Measurements from ENCODE around the gene HBB. TPM values are rescaled to one million over a fixed set of nuclear protein-coding genes. Genes with fewer than 3 reads are reported as not detected.
"Not testable (repeated sequence)": the region's sequence is repeated elsewhere in the genome, so short reads cannot be mapped to it uniquely, and the experiment has no call there.

The HBB gene
- total and polyA plus RNA-seq, 2 of the 4 experiments (the other 2 are of a cell fraction): 0.24 TPM; not detected in 1

- no CpG with 5 or more reads among the region's 5 CpGs for WGBS, 2 experiments (ENCODE audit: extremely low coverage in 2 of 2, insufficient read length in 1 of 2)
- POLR2A ChIA-PET (ENCODE audit: unreplicated experiment); H2AK5ac ChIP-seq (ENCODE audit: low read depth, low read length): not testable (repeated sequence)
These were observed 26.6 kb upstream of the HBB start for GRCh38 chr11:5253440-5253839.

More at GRCh38 chr11:5253440-5253839, 26.6 kb upstream of the HBB start:
- H3K23ac ChIP-seq (ENCODE audit: low read depth, low read length); dilution Hi-C loops (cut with HindIII; ENCODE audit: low sequenced_read_pairs, unreplicated experiment); H3K4me1 ChIP-seq (ENCODE audit: control insufficient read depth, insufficient read depth, low read length); DNase-seq; H4K8ac ChIP-seq (ENCODE audit: low read depth in 2 of 2, low read length in 2 of 2); CTCF ChIA-PET; H3K18ac ChIP-seq (ENCODE audit: low read depth, low read length); H2BK20ac ChIP-seq (ENCODE audit: low read depth, low read length); H3K14ac ChIP-seq (replicated peaks; ENCODE audit: low read depth, low read length); BruUV-seq (replicated peaks); H3K4ac ChIP-seq (ENCODE audit: low read depth, low read length); H3K9me3 ChIP-seq (ENCODE audit: control insufficient read depth, insufficient read depth, low read length); H2BK5ac ChIP-seq (ENCODE audit: low read depth, low read length, poor library complexity, severe bottlenecking); H4K5ac ChIP-seq (ENCODE audit: low read depth, low read length); H2AFZ ChIP-seq (replicated peaks; ENCODE audit: low read length, poor library complexity); H2BK15ac ChIP-seq (ENCODE audit: low read depth, low read length); H4K91ac ChIP-seq (ENCODE audit: insufficient read depth, low read depth, low read length); H4K20me1 ChIP-seq (ENCODE audit: insufficient read depth, low read length); H3K36me3 ChIP-seq (ENCODE audit: control insufficient read depth, insufficient read depth, low read length); H3K79me1 ChIP-seq (ENCODE audit: low read depth in 1 of 2, low read length in 2 of 2); H3K9ac ChIP-seq (ENCODE audit: low read depth, low read length); H2AK9ac ChIP-seq (replicated peaks; ENCODE audit: low read depth, low read length, poor library complexity); in situ Hi-C loops (cut with MboI; ENCODE audit: low sequenced_read_pairs); H3K27me3 ChIP-seq (ENCODE audit: control insufficient read depth, insufficient read depth, low read length); intact Hi-C loops (cut with micrococcal nuclease); H3K56ac ChIP-seq (ENCODE audit: extremely low read depth, insufficient read depth, low read length); H3K9me1 ChIP-seq (ENCODE audit: insufficient read depth, low read length); ATAC-seq (ENCODE audit: low read depth); H2BK120ac ChIP-seq (ENCODE audit: low read depth, low read length); H3K27ac ChIP-seq (ENCODE audit: insufficient read depth, low read length); H3K4me2 ChIP-seq (ENCODE audit: low read depth, low read length); H3K4me3 ChIP-seq (ENCODE audit: insufficient read depth, low read depth, low read length): not testable (repeated sequence)
